H7 (cell line): Measurements from ENCODE around the gene KLF13. TPM values are rescaled to one million over a fixed set of nuclear protein-coding genes. Genes with fewer than 3 reads are reported as not detected.

Experiments used
- DNase-seq: peaks from one replicate; pipeline ENCODE4 v3.0.0; 2012
- H3K27me3 ChIP-seq: 2 replicates; pipeline ENCODE4 v1.6.0; 2011; ENCODE audit warnings: mild to moderate bottlenecking, low read length; ENCODE audit not compliant: control insufficient read depth, insufficient read depth
- H3K36me3 ChIP-seq: replicated peaks from 2 replicates; pipeline ENCODE4 v1.5.1; 2011; ENCODE audit warnings: low read length; ENCODE audit not compliant: control insufficient read depth, insufficient read depth
- H3K4me3 ChIP-seq: 2 replicates; pipeline ENCODE4 v1.5.1; 2011; ENCODE audit warnings: low read depth, mild to moderate bottlenecking, control low read depth, low read length, moderate library complexity; ENCODE audit not compliant: insufficient read depth
- total RNA-seq: library from RNA; depleted of rRNA; stranded (reverse); fragments of >200 nt; shearing (Covaris generic); gene quantifications from 2 replicates; pipeline ENCODE4 v1.2.3, GENCODE V29; 2014

The KLF13 gene
- total RNA-seq, 1 experiment from 2014 or later = 29.5 TPM

GRCh38 chr15:31387479-31388118, 61.0 kb downstream of the KLF13 start:
- no peak for DNase-seq

GRCh38 chr15:31389576-31389975, 62.9 kb downstream of the KLF13 start:
- peaks cover 23% of the 10 kb centered on the region for H3K27me3 ChIP-seq
- DNase-seq = no peak
- no peaks in the 10 kb centered on the region for H3K36me3 ChIP-seq
- no peak overlapping the region for H3K4me3 ChIP-seq

More at GRCh38 chr15:31387479-31388118, 61.0 kb downstream of the KLF13 start:
- H3K36me3 ChIP-seq = no peaks in the 10 kb centered on the region
- H3K27me3 ChIP-seq = peaks cover 9% of the 10 kb centered on the region
- no peak overlapping the region for H3K4me3 ChIP-seq

GRCh38 chr15:31390029-31390428, 63.4 kb downstream of the KLF13 start:
- peak; percentile 21 for DNase-seq
- no peak overlapping the region for H3K4me3 ChIP-seq
- H3K36me3 ChIP-seq = no peaks in the 10 kb centered on the region
- H3K27me3 ChIP-seq = peaks cover 23% of the 10 kb centered on the region

GRCh38 chr15:31390777-31391486, 64.3 kb downstream of the KLF13 start:
- Histone ChIP-seq H3K4me3 (peak overlapping the region; percentile 77; the same call in 1 of the 2 replicates), H3K27me3 (peaks cover 23% of the 10 kb centered on the region), H3K36me3 (no peaks in the 10 kb centered on the region)
- peak; percentile 41 for DNase-seq

- Histone ChIP-seq H3K36me3 (no peaks in the 10 kb centered on the region), H3K4me3 (peak overlapping the region; percentile 77), H3K27me3 (peaks cover 23% of the 10 kb centered on the region)
- peak; percentile 92 for DNase-seq
Observed at GRCh38 chr15:31391687-31392671, 65.3 kb downstream of the KLF13 start.

- Histone ChIP-seq H3K27me3 (peaks cover 23% of the 10 kb centered on the region), H3K36me3 (no peaks in the 10 kb centered on the region), H3K4me3 (peak overlapping the region; percentile 77)
- peak; percentile 67 for DNase-seq
Observed at GRCh38 chr15:31392761-31393401, 66.2 kb downstream of the KLF13 start.

- Histone ChIP-seq H3K36me3 (no peaks in the 10 kb centered on the region), H3K27me3 (peaks cover 23% of the 10 kb centered on the region), H3K4me3 (peak overlapping the region; percentile 77)
- DNase-seq = peak; percentile 56
Observed at GRCh38 chr15:31393444-31394091, 66.9 kb downstream of the KLF13 start.

GRCh38 chr15:31396881-31397560, 70.4 kb downstream of the KLF13 start:
- H3K27me3 ChIP-seq = peaks cover 19% of the 10 kb centered on the region
- DNase-seq = peak; percentile 94
- no peaks in the 10 kb centered on the region for H3K36me3 ChIP-seq
- peak overlapping the region; percentile 6 for H3K4me3 ChIP-seq

- DNase-seq = peak; percentile 55
- Histone ChIP-seq H3K27me3 (peaks cover 10% of the 10 kb centered on the region), H3K36me3 (no peaks in the 10 kb centered on the region), H3K4me3 (no peak overlapping the region)
Observed at GRCh38 chr15:31397851-31398661, 71.4 kb downstream of the KLF13 start.

GRCh38 chr15:31398677-31399301, 72.2 kb downstream of the KLF13 start:
- DNase-seq = peak; percentile 12
- peaks cover 2% of the 10 kb centered on the region for H3K27me3 ChIP-seq
- no peaks in the 10 kb centered on the region for H3K36me3 ChIP-seq
- H3K4me3 ChIP-seq = no peak overlapping the region

- H3K4me3 ChIP-seq = no peak overlapping the region
Observed at GRCh38 chr15:31399544-31400171, 73.0 kb downstream of the KLF13 start.

More at GRCh38 chr15:31399544-31400171, 73.0 kb downstream of the KLF13 start:
- no peaks in the 10 kb centered on the region for H3K36me3 ChIP-seq
- DNase-seq = peak; percentile 23
- H3K27me3 ChIP-seq = no peaks in the 10 kb centered on the region
